IPS-18a (cell line): Measurements from ENCODE around the gene RPL13.

Experiments used
- H3K27ac ChIP-seq: one replicate; pipeline ENCODE4 v1.5.1; 2013; ENCODE audit warnings: low read length
- H3K27me3 ChIP-seq: one replicate; pipeline ENCODE4 v1.6.1; 2013; ENCODE audit warnings: mild to moderate bottlenecking, low read length; ENCODE audit not compliant: control insufficient read depth, insufficient read depth
- H3K36me3 ChIP-seq: one replicate; pipeline ENCODE4 v1.6.1; 2013; ENCODE audit warnings: low read depth, low read length; ENCODE audit not compliant: control insufficient read depth
- H3K4me1 ChIP-seq: one replicate; pipeline ENCODE4 v1.6.1; 2013; ENCODE audit warnings: low read depth, low read length; ENCODE audit not compliant: control insufficient read depth
- H3K4me3 ChIP-seq: one replicate; pipeline ENCODE4 v1.5.1; 2013; ENCODE audit warnings: low read length
- H3K9ac ChIP-seq: one replicate; pipeline ENCODE4 v1.6.1; 2013; ENCODE audit warnings: mild to moderate bottlenecking, low read length, moderate library complexity
- H3K9me3 ChIP-seq: one replicate; pipeline ENCODE4 v1.6.1; 2013; ENCODE audit warnings: low read depth, low read length; ENCODE audit not compliant: control insufficient read depth

The RPL13 gene

GRCh38 chr16:89531821-89532526 lies 28.5 kb upstream of the RPL13 start:
- Histone ChIP-seq H3K27me3 (no peaks in the 10 kb centered on the region), H3K4me3 (no peak overlapping the region), H3K9ac (no peak overlapping the region), H3K27ac (no peak overlapping the region), H3K9me3 (no peaks in the 10 kb centered on the region), H3K4me1 (no peaks in the 10 kb centered on the region), H3K36me3 (peaks cover 74% of the 10 kb centered on the region)

DNA sequence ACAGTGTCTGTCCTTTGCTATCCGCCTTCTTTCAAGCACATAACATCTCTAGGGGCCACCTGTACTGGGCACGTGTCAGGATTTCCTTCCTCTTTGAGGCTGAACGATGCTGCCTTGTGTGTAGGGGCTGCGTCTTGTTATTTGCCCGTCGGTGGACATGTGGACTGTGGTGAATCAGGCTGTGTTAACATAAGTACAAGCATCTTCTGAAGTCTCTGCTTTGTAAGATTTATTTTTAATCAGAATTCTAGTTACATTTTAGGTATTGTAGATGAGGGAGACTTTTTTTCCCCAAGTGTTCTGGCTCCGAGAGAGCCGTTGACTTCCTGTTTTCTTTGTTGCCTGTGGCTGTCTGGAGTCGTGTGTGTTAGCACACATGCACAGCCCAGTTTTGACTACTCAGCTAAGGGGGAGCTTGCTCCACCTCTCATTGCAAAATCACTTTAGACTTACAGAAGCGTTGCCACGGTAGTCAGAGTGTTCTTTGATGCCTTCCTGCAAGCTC lies 26.2 kb upstream of the RPL13 start:
- Histone ChIP-seq H3K27ac (no peak overlapping the region), H3K27me3 (no peaks in the 10 kb centered on the region), H3K9ac (no peak overlapping the region), H3K36me3 (peaks cover 64% of the 10 kb centered on the region), H3K4me1 (no peaks in the 10 kb centered on the region), H3K9me3 (no peaks in the 10 kb centered on the region), H3K4me3 (no peak overlapping the region)

- no peak overlapping the region for H3K9ac ChIP-seq
- peaks cover 51% of the 10 kb centered on the region for H3K36me3 ChIP-seq
- H3K4me1 ChIP-seq, result no peaks in the 10 kb centered on the region
- no peaks in the 10 kb centered on the region for H3K27me3 ChIP-seq
- H3K27ac ChIP-seq, result no peak overlapping the region
- no peak overlapping the region for H3K4me3 ChIP-seq
- no peaks in the 10 kb centered on the region for H3K9me3 ChIP-seq
Observed at GRCh38 chr16:89536371-89536770, 24.1 kb upstream of the RPL13 start.

- H3K4me1 ChIP-seq, result no peaks in the 10 kb centered on the region
- H3K36me3 ChIP-seq, result peaks cover 49% of the 10 kb centered on the region
- no peaks in the 10 kb centered on the region for H3K27me3 ChIP-seq
Observed at GRCh38 chr16:89536886-89537548, 23.5 kb upstream of the RPL13 start.

GRCh38 chr16:89537549-89537925 lies 22.9 kb upstream of the RPL13 start:
- no peaks in the 10 kb centered on the region for H3K4me1 ChIP-seq
- no peak overlapping the region for H3K4me3 ChIP-seq
- no peak overlapping the region for H3K27ac ChIP-seq
- peaks cover 44% of the 10 kb centered on the region for H3K36me3 ChIP-seq
- no peaks in the 10 kb centered on the region for H3K9me3 ChIP-seq
- H3K27me3 ChIP-seq, result no peaks in the 10 kb centered on the region
- no peak overlapping the region for H3K9ac ChIP-seq

More at GRCh38 chr16:89536886-89537548, 23.5 kb upstream of the RPL13 start:
- H3K9ac ChIP-seq, result no peak overlapping the region
- no peak overlapping the region for H3K4me3 ChIP-seq
- no peaks in the 10 kb centered on the region for H3K9me3 ChIP-seq
- H3K27ac ChIP-seq, result no peak overlapping the region

DNA sequence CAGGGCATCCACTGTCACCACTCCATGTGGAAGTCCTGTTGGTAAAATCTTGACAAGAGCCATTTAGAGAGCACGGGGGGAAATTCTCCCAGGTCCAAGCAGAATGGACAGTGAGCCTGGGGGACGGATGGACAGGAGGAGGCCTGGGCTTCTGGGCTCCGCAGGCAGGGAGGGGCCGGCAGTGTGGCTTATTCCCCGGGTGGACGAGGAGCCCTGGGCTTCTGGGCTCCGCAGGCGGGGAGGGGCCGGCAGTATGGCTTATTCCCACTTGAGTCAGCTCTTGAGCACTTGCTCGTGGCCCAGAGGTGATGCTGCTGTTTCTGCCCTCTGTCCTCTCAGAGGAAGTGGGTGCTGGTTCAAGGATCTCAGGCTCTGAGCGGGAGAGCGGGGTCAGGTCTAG lies 22.2 kb upstream of the RPL13 start:
- no peaks in the 10 kb centered on the region for H3K9me3 ChIP-seq
- peaks cover 38% of the 10 kb centered on the region for H3K36me3 ChIP-seq
- no peak overlapping the region for H3K27ac ChIP-seq
- no peaks in the 10 kb centered on the region for H3K27me3 ChIP-seq
- no peak overlapping the region for H3K4me3 ChIP-seq
- H3K4me1 ChIP-seq, result no peaks in the 10 kb centered on the region
- no peak overlapping the region for H3K9ac ChIP-seq

DNA sequence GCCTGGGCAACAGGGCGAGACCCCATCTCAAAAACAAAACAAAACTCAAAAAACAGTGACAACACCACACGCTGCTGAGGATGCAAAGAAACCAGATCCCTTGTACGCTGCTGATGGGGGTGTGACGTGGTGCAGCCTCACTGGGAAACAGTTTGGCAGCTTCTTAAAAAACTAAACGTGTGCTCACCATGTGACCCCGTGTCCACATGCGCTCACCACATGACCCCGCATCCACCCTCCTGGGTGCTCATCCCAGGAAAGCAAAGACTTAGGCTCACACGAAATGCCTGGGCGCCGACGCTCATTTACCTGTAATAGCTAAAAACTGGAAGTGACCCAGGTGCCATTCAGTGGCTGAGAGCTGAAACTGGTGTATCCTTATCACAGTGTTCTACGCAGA lies 19.9 kb upstream of the RPL13 start:
- Histone ChIP-seq H3K9ac (no peak overlapping the region), H3K4me1 (no peaks in the 10 kb centered on the region), H3K4me3 (no peak overlapping the region), H3K27me3 (no peaks in the 10 kb centered on the region), H3K27ac (no peak overlapping the region), H3K36me3 (peaks cover 24% of the 10 kb centered on the region), H3K9me3 (no peaks in the 10 kb centered on the region)

GRCh38 chr16:89541792-89542191 lies 18.7 kb upstream of the RPL13 start:
- no peak overlapping the region for H3K9ac ChIP-seq
- H3K36me3 ChIP-seq, result peaks cover 27% of the 10 kb centered on the region
- no peaks in the 10 kb centered on the region for H3K27me3 ChIP-seq
- H3K4me3 ChIP-seq, result no peak overlapping the region
- H3K4me1 ChIP-seq, result no peaks in the 10 kb centered on the region
- H3K9me3 ChIP-seq, result no peaks in the 10 kb centered on the region
- H3K27ac ChIP-seq, result no peak overlapping the region

DNA sequence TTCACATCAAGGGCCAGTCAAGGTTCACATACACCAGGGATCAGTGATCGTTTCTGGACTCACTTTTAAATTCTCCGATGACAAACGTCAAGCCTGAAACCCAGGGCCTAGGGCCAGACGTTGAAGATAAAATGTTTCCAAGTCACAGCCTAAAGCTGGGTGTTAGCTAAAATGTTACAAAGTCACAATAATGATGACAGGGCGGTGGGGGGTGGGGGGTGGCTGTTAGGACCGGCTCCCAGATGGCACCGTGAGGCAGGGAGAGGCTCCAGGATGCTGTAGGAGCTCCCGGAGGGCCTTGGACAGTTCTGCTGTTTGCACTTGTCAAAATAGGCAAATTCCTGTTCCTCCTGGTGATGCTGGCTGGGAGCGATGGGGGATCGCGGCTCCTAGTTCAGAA lies 16.4 kb upstream of the RPL13 start:
- Histone ChIP-seq H3K27ac (no peak overlapping the region), H3K27me3 (no peaks in the 10 kb centered on the region), H3K4me1 (no peaks in the 10 kb centered on the region), H3K9ac (no peak overlapping the region), H3K9me3 (no peaks in the 10 kb centered on the region), H3K36me3 (peaks cover 35% of the 10 kb centered on the region), H3K4me3 (no peak overlapping the region)

GRCh38 chr16:89544713-89545043 lies 15.8 kb upstream of the RPL13 start:
- peaks cover 41% of the 10 kb centered on the region for H3K36me3 ChIP-seq

DNA sequence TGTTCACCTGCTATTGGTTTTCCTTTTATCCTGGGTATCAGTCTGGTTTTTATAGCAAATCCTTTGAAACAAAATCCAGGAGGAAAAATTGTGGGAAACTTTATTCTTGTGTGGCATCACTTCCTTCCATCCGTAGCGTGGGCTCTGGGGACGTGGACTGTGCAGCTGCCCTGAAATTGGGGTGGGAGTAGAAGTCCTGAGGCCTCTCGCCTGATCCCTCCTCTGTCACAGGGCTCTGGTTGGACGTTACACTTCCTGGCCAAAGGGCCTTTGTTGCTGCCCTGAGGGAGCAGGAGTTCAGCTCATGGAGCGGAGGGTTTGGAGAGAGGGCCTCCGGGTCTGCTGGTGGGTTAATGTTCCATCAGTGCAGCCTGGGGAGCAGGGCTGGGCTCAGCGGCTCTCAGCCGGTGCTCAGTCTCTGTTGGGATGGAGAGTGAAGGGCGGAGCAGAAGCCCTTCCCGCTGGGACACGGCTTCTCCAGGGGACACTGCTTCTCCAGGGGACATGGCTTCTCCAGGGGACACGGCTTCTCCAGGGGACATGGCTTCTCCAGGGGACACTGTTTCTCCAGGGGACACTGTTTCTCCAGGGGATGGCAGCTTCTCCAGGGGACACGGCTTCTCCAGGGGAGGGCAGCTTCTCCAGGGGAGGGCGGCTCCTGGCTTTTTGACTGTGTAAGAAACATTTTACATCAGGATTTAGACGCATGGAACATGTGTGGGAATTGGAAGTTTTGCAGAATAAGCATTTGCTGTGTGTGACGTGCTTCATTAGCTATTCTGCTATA lies 15.2 kb upstream of the RPL13 start:
- Histone ChIP-seq H3K27me3 (no peaks in the 10 kb centered on the region), H3K4me3 (no peak overlapping the region), H3K4me1 (no peaks in the 10 kb centered on the region), H3K27ac (no peak overlapping the region), H3K9ac (no peak overlapping the region), H3K36me3 (peaks cover 43% of the 10 kb centered on the region), H3K9me3 (no peaks in the 10 kb centered on the region)

More at GRCh38 chr16:89544713-89545043, 15.8 kb upstream of the RPL13 start:
- Histone ChIP-seq H3K9me3 (no peaks in the 10 kb centered on the region), H3K27me3 (no peaks in the 10 kb centered on the region), H3K9ac (no peak overlapping the region), H3K4me1 (no peaks in the 10 kb centered on the region), H3K4me3 (no peak overlapping the region), H3K27ac (no peak overlapping the region)
